GM18520 (cell line): ENCODE measurements around the gene ACAP3.
"Not testable (repeated sequence)": the region's sequence is repeated elsewhere in the genome, so short reads cannot be mapped to it uniquely, and the experiment has no call there.

ENCODE experiments used
- ATAC-seq: cut with Tn5 transposase; IDR thresholded peaks from one replicate; pipeline ENCODE4 v1.9.1; 2021; ENCODE audit not compliant: unreplicated experiment

ACAP3 gene

DNA sequence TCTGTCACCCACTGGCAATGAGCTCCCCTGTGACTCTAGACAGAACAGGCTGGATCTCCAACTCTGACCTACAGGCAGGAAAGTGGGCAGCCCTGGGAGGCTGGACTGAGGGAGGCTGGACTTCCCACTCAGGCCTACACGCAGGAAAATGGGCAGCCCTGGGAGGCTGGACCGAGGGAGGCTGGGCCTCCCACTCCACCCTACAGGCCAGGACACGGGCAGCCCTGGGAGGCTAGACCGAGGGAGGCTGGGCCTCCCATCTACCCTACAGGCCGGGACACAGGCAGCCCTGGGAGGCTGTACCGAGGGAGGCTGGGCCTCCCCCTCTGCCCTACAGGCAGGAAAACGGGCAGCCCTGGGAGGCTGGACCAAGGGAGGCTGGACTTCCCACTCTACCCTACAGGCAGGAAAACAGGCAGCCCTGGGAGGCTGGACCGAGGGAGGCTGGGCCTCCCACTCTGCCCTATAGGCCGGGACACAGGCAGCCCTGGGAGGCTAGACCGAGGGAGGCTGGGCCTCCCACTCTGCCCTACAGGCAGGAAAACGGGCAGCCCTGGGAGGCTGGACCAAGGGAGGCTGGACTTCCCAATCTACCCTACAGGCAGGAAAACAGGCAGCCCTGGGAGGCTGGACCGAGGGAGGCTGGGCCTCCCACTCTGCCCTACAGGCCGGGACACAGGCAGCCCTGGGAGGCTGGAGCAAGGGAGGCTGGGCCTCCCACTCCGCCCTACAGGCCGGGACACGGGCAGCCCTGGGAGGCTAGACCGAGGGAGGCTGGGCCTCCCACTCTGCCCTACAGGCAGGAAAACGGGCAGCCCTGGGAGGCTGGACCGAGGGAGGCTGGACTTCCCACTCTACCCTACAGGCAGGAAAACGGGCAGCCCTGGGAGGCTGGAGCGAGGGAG lies 59.5 kb downstream of the ACAP3 start:
- not testable (repeated sequence) for ATAC-seq

DNA sequence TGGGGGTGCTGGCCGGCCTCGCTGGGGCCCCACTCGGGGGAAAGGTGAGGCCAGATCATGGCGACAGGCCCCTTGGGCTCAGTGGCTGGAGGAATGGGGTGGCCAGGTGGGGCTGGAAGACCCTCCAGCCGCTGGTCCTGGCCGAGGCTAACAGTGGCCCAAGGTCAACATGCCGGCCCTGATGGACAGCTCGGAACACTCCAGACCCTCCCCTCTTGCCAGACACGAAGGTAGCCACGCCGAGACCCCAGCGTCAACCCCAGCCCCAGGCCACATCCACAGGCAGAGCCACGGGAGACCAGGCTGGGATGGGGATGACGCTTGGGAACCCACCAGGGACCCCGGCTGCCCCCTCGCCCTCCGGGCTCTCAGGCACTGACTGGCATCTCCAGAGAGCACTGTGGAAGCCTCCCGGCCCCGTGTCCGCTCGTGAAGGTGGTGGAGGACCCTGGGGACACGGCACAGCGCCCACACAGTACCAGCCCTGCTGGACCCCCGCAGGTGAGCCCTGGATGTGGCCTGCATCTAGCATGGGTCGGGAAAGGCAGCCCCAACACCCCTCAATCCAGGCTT lies 60.3 kb downstream of the ACAP3 start:
- no peak for ATAC-seq

- no peak for ATAC-seq
Observed at GRCh38 chr1:1246577-1247340, 61.0 kb downstream of the ACAP3 start, which contains the start of gene C1QTNF12. Gene C1QTNF12, minus strand, starts transcription at chr1:1246722. Its CDS starts 32 bp downstream, at chr1:1246690.

- no peak for ATAC-seq
Observed at GRCh38 chr1:1245817-1246576, 61.7 kb downstream of the ACAP3 start.

- no peak for ATAC-seq
Observed at GRCh38 chr1:1245178-1245816, 62.4 kb downstream of the ACAP3 start.

GRCh38 chr1:1244192-1244811 lies 63.4 kb downstream of the ACAP3 start:
- no peak for ATAC-seq

DNA sequence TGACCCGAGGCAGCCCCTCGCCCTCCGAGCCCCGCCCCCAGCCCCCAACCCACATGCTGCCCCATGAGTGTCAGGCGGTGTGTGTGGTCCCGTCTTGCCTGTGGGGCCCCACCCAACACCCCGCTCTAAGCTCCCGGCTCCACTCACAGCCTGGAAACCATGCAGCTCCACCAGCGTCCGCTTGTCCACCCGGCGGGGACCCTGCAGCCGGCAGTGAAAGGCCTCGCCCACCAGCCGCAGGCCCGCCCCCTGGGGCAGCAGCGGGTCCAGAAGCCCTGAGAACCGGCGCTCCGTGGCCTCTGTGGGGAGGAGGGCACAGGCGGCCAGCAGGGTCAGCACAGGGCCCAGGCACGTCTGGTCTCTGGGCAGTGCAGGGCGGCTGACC lies 63.9 kb downstream of the ACAP3 start:
- ATAC-seq = no peak

DNA sequence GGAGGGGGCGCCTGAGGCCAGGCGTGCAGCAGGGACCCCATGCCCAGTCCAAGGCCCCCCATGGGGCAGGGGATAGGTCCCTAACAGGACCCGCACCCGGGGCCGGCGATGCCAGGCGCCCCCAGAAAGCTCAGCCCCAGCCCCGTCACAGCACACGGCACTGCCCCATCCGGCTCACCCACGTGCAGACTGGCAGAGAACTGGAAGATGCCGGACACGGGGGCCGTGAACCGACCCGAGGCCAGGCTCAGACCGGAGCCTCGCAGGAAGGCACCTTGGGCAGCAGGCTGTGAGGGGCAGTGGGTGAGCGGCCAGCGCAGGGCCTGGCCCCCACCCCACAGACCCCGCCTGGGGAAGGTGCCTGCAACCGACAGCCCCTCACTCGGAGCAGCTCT lies 64.5 kb downstream of the ACAP3 start:
- no peak for ATAC-seq

- no peak for ATAC-seq
Observed at GRCh38 chr1:1242461-1243265, 65.1 kb downstream of the ACAP3 start.
